ENCODE data around the gene MBP.
A peak's percentile ranks its signal among the peaks of the same experiment; 100 is the strongest.

The MBP gene

GRCh38 chr18:77133835-77134496 lies 1.4 kb upstream of the MBP start:
- DNase-seq (ENCODE audit: low read depth in 2 of 2, low spot score in 1 of 2) = no peak

GRCh38 chr18:77133051-77133834 lies 660 bp upstream of the MBP start:
- no peak for DNase-seq (ENCODE audit: low read depth in 2 of 2, low spot score in 1 of 2)

DNA sequence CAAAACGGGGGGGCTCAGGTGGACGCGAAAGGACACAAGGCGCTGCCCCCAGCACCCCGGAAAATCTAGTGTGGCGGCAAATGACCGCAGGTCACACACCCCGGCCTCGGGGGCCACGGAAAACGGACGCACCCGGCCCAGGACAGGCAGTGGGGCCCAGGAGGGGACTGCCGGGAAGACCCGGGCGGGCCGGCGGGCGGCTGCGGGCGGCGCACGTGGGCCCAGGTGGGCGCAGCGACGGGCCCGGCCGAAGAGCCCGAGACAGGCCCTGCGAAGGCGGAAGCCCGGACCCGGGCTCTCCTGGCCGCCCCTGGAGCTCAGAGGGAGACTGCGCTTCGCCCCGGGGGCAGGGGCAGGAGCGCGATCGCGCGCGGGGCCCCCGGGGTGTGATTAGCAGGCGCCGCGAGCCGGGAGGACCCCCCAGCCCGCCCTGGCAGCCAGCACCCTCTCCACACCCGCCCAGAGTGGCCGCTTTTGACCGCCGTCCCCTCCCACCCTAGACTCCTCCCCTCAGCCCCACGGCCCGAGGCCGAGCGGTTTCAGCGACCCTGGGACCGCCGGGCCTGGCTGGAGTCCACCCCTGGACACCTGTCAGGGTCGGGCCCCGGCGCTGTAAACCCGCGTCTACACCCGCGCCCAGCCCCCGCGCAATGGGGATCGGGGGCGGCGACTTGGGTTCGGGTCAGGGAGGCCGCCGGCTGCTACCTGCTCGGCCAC lies 773 bp downstream of the MBP start:
- no peak for DNase-seq (ENCODE audit: low read depth in 2 of 2, low spot score in 1 of 2)

DNA sequence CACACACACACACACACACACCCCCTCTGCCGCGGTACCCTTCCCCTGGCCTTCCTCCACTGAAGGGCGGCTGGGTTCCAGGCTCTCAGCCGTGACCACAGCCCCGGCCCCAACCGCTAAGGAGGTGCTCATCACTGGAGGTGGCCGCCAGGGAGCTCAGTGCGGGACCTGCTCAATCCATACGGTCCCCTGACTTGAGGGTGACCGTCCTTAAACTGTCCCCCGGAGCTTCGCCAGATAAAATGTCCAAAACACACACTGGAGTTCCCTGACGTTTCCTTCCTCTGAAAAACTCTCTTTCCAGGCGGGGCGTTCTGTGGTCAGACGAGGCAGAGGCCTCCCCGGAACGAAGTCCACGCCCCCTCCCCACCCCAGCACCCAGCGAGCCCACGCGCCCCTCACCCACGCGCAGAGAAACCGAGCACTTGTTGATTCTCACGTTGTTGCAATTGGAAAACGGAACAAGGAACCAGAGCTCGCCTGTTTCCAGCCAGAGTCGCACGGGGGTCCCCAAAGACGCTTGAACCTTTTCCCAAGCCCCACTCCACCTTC lies 1.4 kb downstream of the MBP start:
- peak in 1 of 2 donors; percentile 50 for DNase-seq (ENCODE audit: low read depth in 2 of 2, low spot score in 1 of 2)

DNA sequence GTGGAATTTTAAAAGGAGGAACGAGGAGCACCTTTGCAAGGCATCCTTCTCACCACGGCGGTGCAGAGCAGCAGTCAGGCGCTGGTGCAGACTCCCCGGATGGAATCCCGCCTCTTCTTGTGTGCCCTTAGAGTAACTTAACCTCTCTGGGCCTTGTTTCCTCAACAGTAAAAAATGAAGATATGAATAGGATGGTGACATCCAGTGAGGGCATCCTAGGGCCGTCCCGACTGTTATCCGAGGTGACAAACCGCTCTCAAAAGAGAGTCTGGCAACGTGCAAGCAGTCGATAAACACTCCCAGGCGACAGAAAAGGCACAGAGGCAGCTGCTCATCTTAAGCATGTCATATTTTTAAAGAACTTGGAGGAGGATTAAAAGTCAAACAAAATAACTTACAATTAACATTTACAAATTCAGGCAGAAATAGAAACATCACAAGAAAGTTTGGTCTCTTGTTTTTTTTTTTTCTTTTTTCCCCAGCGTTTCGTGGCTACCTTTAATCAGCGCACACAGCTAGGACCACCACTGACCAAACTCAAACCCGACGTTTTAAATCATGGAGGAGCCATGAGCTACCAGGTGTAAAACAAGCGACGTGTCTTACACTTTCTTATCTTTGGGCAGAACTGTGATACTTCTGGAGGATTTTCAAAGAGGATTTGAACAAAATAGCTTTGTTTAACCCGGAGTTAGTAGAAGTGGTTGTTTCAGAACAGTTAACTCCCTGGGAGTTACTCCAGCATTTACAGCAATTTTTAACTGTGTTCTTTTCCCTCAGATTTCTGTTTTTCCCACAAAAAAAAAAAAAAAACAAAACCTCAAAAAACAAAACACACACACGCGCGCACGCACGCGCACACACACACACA lies 2.1 kb downstream of the MBP start:
- no peak for DNase-seq (ENCODE audit: low read depth in 2 of 2, low spot score in 1 of 2)

GRCh38 chr18:77129150-77129551 lies 3.4 kb downstream of the MBP start:
- no peak for DNase-seq (ENCODE audit: low read depth in 2 of 2, low spot score in 1 of 2)

- no peak for DNase-seq (ENCODE audit: low read depth in 2 of 2, low spot score in 1 of 2)
Measured at GRCh38 chr18:77127769-77128671, 4.6 kb downstream of the MBP start.

DNA sequence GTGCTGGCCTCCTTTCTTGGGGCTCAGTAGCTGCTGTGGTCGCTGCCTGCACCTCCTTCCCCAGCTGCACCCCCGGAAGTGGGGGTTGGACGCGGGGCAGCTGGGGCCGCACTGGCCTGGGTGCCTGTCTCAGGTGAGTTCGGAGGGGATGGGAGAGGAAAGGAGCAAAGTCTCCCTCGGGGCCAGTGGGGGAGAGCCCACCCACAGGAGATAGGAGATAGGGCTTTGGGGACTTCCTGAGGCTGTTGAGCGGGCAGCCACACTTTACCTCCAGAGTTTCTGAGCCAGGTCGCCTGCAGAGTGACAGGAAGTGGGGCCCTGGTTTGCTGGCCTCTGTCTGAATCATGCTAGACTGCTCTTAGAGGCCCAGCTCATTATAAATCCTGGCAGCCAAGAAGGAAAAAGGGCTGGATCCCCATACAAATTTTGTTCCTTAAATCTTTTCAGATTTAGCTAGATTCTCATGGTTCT lies 8.1 kb downstream of the MBP start:
- DNase-seq (ENCODE audit: low read depth in 2 of 2, low spot score in 1 of 2) = no peak

GRCh38 chr18:77123320-77124231 lies 9.0 kb downstream of the MBP start:
- no peak for DNase-seq (ENCODE audit: low read depth in 2 of 2, low spot score in 1 of 2)

DNA sequence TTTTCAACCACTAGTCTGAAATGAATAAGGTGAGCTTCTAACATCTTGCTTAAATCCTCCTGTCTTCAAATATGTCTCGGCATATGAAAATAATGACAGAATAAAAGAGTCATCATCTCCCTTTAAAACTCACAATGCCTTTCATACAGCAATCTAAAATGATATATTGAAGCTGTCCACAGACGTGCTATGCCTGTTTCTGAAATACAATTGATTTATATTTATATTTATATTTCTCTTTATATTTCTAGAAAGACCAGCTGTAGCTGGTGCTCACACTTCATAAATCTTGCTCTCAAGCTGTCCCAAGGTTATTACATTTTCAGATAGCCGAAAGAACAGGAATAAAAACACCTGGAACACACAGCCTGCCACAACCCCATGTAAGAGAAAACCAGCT lies 11.1 kb downstream of the MBP start:
- DNase-seq (ENCODE audit: low read depth in 2 of 2, low spot score in 1 of 2) = no peak

DNA sequence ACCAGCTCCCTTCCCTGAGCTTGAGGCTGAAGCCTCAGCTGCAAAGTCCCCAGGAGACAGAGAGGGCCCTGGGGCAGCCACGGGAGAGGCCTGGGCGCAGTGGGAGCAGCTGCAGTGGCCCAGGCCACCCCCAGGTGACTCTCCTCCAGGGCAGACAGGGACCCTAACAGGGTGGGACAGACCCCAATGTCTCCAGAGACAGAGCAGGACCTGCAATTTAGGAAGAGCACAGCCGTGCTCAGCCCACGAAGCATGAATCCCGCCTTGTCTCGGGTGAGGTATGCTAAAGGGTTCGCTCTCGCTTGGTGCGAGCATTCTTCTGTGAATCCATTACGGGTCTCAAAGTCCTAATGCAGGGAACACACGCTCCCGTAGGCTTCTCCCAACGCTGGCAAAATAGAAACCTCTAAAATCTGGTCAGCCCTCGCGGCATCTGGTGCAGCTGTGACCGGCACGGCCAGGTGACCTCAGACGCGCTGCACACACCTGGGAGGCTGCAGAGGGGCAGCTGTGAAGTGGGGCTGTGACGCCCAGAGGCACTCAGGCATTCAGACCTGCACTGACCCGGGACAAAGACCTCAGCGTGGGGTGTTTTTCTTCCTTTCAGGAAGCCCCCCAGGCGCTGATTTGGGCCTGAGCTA lies 12.6 kb downstream of the MBP start:
- DNase-seq (ENCODE audit: low read depth in 2 of 2, low spot score in 1 of 2) = no peak

DNA sequence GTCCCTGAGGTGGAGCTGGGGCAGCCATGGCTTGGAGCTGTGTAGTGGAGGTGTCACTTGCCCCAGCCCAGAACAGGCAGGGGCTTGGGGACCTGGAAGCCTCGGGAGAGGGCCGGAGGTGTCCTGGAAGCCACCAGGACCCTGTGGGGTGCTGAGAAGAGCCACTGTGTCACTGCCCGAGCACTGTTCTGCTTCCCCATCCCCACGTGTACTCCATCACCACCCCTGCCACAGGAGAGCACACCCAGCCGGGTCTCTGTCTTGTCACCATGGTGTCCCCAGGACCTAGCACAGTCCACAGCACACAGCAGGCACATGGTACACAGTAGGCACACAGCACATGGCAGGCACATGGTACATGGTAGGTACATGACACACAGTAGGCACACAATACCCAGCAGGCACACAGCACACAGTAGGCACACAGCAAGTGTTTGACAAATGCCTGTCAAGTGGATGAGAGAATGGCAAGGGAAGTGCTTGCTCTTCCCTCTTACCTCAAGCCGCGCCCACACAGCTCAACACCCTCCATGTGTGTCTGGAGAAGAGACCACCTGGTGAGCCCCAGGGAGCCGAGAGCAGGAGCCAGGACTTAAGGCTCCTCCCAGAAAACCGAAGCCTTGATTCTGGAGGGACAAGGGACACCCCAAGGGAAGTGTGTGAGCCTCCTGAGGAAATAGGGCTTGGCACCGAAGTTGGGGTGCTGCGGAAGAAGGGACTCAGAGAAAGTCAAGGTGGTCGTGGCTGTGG lies 13.3 kb downstream of the MBP start:
- no peak for DNase-seq (ENCODE audit: low read depth in 2 of 2, low spot score in 1 of 2)

DNA sequence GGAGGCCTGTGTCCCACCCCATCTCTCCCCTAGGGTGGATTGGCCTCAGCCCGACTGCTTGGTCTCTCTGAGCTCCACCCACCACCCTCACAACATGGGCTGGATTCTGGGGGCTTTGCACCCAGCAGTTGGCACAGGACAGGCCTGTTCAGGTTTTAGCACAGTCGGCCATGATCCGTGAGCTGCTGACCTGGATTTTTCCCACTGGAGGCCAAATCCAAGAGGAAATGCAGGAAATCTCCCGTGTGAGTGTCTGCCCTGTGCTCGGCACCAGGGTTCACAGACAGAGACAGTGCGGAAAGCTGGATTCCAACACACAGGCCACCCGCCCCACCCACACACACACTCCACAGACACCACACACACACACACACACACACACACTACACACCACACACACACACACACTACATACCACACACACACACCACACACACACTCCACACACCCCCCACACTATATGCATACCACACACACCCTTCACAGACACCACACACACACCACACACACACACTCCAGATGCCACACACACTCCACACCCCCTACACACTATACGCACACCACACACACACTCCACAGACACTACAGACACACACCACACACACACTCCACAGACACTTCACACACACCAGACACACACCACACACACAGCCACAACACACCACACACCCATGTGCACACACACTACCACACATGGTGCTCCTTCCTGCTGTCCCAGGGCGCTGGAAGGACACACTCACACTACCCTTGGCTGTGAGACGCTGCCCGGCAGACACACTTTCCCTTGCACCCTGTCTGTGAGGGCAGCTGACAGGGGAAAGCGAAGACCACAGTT lies 14.1 kb downstream of the MBP start:
- no peak for DNase-seq (ENCODE audit: low read depth in 2 of 2, low spot score in 1 of 2)

DNA sequence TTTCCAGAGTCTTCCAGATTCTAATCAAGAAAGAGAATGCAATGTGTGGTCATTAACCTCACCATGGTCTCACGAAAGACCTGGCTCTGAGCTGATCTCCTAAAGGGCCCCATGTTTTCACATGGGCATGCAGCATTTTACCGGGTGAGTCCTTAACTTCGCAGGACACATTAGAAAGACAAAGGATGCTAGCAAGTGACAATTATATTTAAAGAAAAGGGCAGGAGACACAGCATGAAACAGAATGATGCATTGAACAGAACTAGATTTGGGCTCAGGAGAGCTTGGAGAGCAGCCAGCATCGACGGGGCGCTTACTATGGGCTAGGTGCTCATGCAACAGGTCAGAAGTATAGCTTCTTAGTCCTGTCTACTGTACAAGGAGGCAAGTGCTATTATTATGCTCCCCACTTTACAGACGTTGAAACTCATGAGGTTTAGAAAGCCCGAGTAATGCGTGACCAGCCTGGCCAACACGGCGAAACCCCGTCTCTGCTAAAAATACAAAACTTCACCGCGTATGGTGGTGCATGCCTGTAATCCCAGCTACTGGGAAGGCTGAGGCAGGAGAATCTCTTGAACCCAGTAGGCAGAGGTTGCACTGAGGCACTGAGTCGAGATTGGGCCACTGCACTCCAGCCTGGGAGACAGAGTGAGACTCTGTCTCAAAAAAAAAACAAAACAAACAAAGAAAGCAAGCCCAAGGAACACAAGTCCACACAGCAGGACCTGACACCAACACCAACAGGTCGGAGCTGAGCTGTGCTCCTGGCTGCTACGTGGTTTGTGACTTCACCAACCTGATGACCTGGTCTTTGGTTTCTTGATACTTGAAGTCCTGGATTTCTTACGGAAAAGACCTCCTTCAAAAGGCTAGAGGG lies 16.1 kb downstream of the MBP start:
- no peak for DNase-seq (ENCODE audit: low read depth in 2 of 2, low spot score in 1 of 2)

GRCh38 chr18:77115192-77115953 lies 17.2 kb downstream of the MBP start:
- no peak for DNase-seq (ENCODE audit: low read depth in 2 of 2, low spot score in 1 of 2)

Measured in stimulated activated CD8-positive, alpha-beta memory T cell treated with anti-CD3 and anti-CD28 coated beads, Interleukin-4, amount 100 ng/mL, for 4 hours (primary cell).